Mesenchymal stem cell (in vitro differentiated cells and primary cell): Measurements from ENCODE around the gene KCNC1.

Source experiments
- DNase-seq: peaks from one replicate; pipeline ENCODE4 v3.0.0-alpha.2; 2013
- H2AFZ ChIP-seq: one replicate; pipeline ENCODE4 v1.6.1; 2013; ENCODE audit warnings: low read depth, mild to moderate bottlenecking, control low read depth, inconsistent platforms, low read length, moderate library complexity
- H2AK5ac ChIP-seq: 2 replicates; pipeline ENCODE4 v1.6.1; 2013; ENCODE audit warnings: low read length, moderate library complexity, mild to moderate bottlenecking, inconsistent platforms; ENCODE audit not compliant: severe bottlenecking
- H2BK120ac ChIP-seq: one replicate; pipeline ENCODE4 v1.6.1; 2013; ENCODE audit warnings: low read depth, mild to moderate bottlenecking, inconsistent platforms, low read length, moderate library complexity
- H2BK12ac ChIP-seq, 2 experiments: one replicate each; pipeline ENCODE4 v1.6.1; 2013; ENCODE audit warnings: inconsistent platforms in 2 of 2, low read length in 2 of 2, mild to moderate bottlenecking in 2 of 2, moderate library complexity in 2 of 2, control low read depth in 1 of 2
- H2BK15ac ChIP-seq: one replicate; pipeline ENCODE4 v1.6.1; 2013; ENCODE audit warnings: mild to moderate bottlenecking, low read depth, inconsistent platforms; ENCODE audit not compliant: poor library complexity, severe bottlenecking
- H2BK5ac ChIP-seq: 2 replicates; pipeline ENCODE4 v1.6.1; 2013; ENCODE audit warnings: low read depth, mild to moderate bottlenecking, low read length, control low read depth, inconsistent platforms; ENCODE audit not compliant: poor library complexity, severe bottlenecking
- H3K14ac ChIP-seq, 2 experiments: one replicate each; pipeline ENCODE4 v1.6.1; 2013; ENCODE audit warnings: inconsistent platforms in 2 of 2, low read length in 2 of 2, control low read depth in 1 of 2, mild to moderate bottlenecking in 1 of 2, moderate library complexity in 1 of 2
- H3K18ac ChIP-seq, 2 experiments: one replicate each; pipeline ENCODE4 v1.6.1; 2013; ENCODE audit warnings: inconsistent platforms in 2 of 2, low read length in 2 of 2, control low read depth in 1 of 2, low read depth in 1 of 2, mild to moderate bottlenecking in 1 of 2
- H3K23ac ChIP-seq, 2 experiments: one replicate each; pipeline ENCODE4 v1.6.1; 2013; ENCODE audit warnings: inconsistent platforms in 2 of 2, low read length in 2 of 2, mild to moderate bottlenecking in 2 of 2, moderate library complexity in 2 of 2, control low read depth in 1 of 2
- H3K27ac ChIP-seq: 2 replicates; pipeline ENCODE4 v1.5.1; 2013; ENCODE audit warnings: mild to moderate bottlenecking, moderate library complexity, low read length, control low read depth, inconsistent platforms; ENCODE audit not compliant: poor library complexity, severe bottlenecking
- H3K27me3 ChIP-seq, 2 experiments: 2 replicates each; pipeline versions ENCODE4 v1.6.1 to v1.7.0; 2013; ENCODE audit warnings: low read length in 2 of 2, mild to moderate bottlenecking in 2 of 2, moderate library complexity in 2 of 2, control low read depth in 1 of 2, inconsistent platforms in 1 of 2; ENCODE audit not compliant: control insufficient read depth in 1 of 2, insufficient read depth in 1 of 2
- H3K36me3 ChIP-seq, 2 experiments: 2 replicates each; pipeline versions ENCODE4 v1.6.1 to v1.7.0; 2013; ENCODE audit warnings: low read length in 2 of 2, control low read depth in 1 of 2, inconsistent platforms in 1 of 2, low read depth in 1 of 2, mild to moderate bottlenecking in 1 of 2; ENCODE audit not compliant: insufficient read depth in 2 of 2, control insufficient read depth in 1 of 2
- H3K4ac ChIP-seq, 2 experiments: one replicate each; pipeline ENCODE4 v1.6.1; 2013; ENCODE audit warnings: inconsistent platforms in 2 of 2, low read length in 2 of 2, mild to moderate bottlenecking in 2 of 2, moderate library complexity in 2 of 2, control low read depth in 1 of 2, low read depth in 1 of 2
- H3K4me1 ChIP-seq: 2 replicates; pipeline ENCODE4 v1.6.1; 2013; ENCODE audit warnings: low read depth, low read length, control low read depth; ENCODE audit not compliant: control insufficient read depth, insufficient read depth
- H3K4me2 ChIP-seq: 2 replicates; pipeline ENCODE4 v1.6.1; 2013; ENCODE audit warnings: low read length, mild to moderate bottlenecking, inconsistent platforms; ENCODE audit not compliant: poor library complexity, severe bottlenecking
- H3K4me3 ChIP-seq, 2 experiments: 2 replicates each; pipeline versions ENCODE4 v1.5.1 to v1.7.0; 2013; ENCODE audit warnings: low read length in 2 of 2, mild to moderate bottlenecking in 2 of 2, control low read depth in 1 of 2, low read depth in 1 of 2; ENCODE audit not compliant: insufficient read depth in 1 of 2
- H3K79me1 ChIP-seq: replicated peaks from 2 replicates; pipeline ENCODE4 v1.6.1; 2013; ENCODE audit warnings: mild to moderate bottlenecking, control low read depth, low read length, inconsistent platforms; ENCODE audit not compliant: poor library complexity, severe bottlenecking
- H3K9ac ChIP-seq: 2 replicates; pipeline ENCODE4 v1.7.0; 2013; ENCODE audit warnings: mild to moderate bottlenecking, low read length, moderate library complexity
- H3K9me3 ChIP-seq: 2 replicates; pipeline ENCODE4 v1.7.0; 2013; ENCODE audit warnings: mild to moderate bottlenecking, low read length; ENCODE audit not compliant: control insufficient read depth
- H4K8ac ChIP-seq: one replicate; pipeline ENCODE4 v1.6.1; 2013; ENCODE audit warnings: inconsistent platforms, mild to moderate bottlenecking, low read length, moderate library complexity
- H4K91ac ChIP-seq: one replicate; pipeline ENCODE4 v1.6.1; 2013; ENCODE audit warnings: mild to moderate bottlenecking, low read length, inconsistent platforms
- WGBS: methylation state at CpG from one replicate; pipeline ENCODE4 v1.1.7; 2013; ENCODE audit warnings: mixed read lengths; 5-methylcytosine and 5-hydroxymethylcytosine counted together

KCNC1 gene

DNA sequence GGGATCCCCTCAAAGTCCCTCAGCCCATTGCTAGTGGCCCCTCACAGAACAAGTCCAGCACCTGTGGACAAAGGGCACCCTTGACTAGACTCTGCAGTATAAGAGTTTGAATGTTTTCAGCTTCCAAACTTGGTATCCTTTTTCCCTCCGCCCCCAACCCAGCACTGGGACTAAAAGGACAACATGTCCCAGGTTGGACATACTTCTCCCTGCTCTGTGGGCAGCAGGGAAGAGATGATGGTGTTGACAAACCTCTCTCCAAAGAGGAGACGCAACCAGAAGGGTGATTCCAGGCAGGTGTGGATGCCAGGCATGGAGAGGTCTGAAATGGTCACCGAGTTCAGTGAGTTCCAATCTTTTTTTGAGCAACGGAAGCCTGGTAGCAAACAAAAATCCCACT lies 19.7 kb upstream of the KCNC1 start:
- H3K79me1 ChIP-seq, result no peaks in the 10 kb centered on the region
- no peak overlapping the region for H2BK15ac ChIP-seq
- no peak for DNase-seq
- no peak overlapping the region for H3K27ac ChIP-seq
- H3K4me3 ChIP-seq, result no peak overlapping the region
- no peak overlapping the region for H2AFZ ChIP-seq
- peaks cover 84 to 91% of the 10 kb centered on the region in 2 experiments for H3K27me3 ChIP-seq
- no peak overlapping the region for H3K14ac ChIP-seq
- no peak overlapping the region for H4K8ac ChIP-seq
- H2BK5ac ChIP-seq, result no peak overlapping the region
- no peak overlapping the region for H4K91ac ChIP-seq
- H3K4me1 ChIP-seq, result peaks cover 3% of the 10 kb centered on the region
- H3K36me3 ChIP-seq, result no peaks in the 10 kb centered on the region
- no peak overlapping the region for H3K18ac ChIP-seq
- no peak overlapping the region for H2BK12ac ChIP-seq
- no peaks in the 10 kb centered on the region for H3K9me3 ChIP-seq
- no peak overlapping the region for H3K4ac ChIP-seq
- WGBS, result 83% methylated on average over 4 of the region's 4 CpGs
- no peak overlapping the region for H2BK120ac ChIP-seq
- no peak overlapping the region for H2AK5ac ChIP-seq
- H3K9ac ChIP-seq, result no peak overlapping the region
- no peak overlapping the region for H3K4me2 ChIP-seq
- no peak overlapping the region for H3K23ac ChIP-seq

DNA sequence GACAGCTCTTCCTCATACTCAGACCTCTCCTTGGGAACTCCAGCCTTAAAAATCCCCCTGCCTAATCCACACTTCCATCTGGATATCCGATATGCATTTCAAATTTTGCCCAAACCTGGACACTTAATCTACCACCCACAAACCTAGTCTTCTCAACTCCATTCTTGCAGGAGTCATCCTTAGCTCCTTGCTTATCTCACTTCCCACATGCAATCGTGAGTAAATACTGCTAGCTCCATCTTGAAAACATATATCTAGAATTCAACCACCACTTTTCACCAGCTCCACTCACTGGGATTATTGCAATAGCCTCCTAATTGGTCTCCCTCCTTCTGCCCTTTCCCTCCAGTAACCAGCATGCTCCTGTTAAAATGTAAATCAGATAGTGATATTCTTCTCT lies 17.8 kb upstream of the KCNC1 start:
- no peak overlapping the region for H2BK120ac ChIP-seq
- H3K4me3 ChIP-seq, result no peak overlapping the region
- no peak overlapping the region for H3K9ac ChIP-seq
- H4K8ac ChIP-seq, result no peak overlapping the region
- DNase-seq, result no peak
- H2BK12ac ChIP-seq, result no peak overlapping the region
- no peak overlapping the region for H3K23ac ChIP-seq
- H2AK5ac ChIP-seq, result no peak overlapping the region
- no peaks in the 10 kb centered on the region for H3K9me3 ChIP-seq
- H2BK15ac ChIP-seq, result no peak overlapping the region
- H4K91ac ChIP-seq, result no peak overlapping the region
- H3K4ac ChIP-seq, result no peak overlapping the region
- WGBS, result 77% methylated on average over 2 of the region's 2 CpGs
- H3K18ac ChIP-seq, result no peak overlapping the region
- peaks cover 85 to 95% of the 10 kb centered on the region in 2 experiments for H3K27me3 ChIP-seq
- H3K27ac ChIP-seq, result no peak overlapping the region
- H3K4me2 ChIP-seq, result no peak overlapping the region
- H3K79me1 ChIP-seq, result no peaks in the 10 kb centered on the region
- no peaks in the 10 kb centered on the region for H3K36me3 ChIP-seq
- no peak overlapping the region for H2BK5ac ChIP-seq
- H3K4me1 ChIP-seq, result peaks cover 15% of the 10 kb centered on the region
- no peak overlapping the region for H2AFZ ChIP-seq
- H3K14ac ChIP-seq, result peak overlapping the region in 1 of 2 experiments; percentile 26

DNA sequence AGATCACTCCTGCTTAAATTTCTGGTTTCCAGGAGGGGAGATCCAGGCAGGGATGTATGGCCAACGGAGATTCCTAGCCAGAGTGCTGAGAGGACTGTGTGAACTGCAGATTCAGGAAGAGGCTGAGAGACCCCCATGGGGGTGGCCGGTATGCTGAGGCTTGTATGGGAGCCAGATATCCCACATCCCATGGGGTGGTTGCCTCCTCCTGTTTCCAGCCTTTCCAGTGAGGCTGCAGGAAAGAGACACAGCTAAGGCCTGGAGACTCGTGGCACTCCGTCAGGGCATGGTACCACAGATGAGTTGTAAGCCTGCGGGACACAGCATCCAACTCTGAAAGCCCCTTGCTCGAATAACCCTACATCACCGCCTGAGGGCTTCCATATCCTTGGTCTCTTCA lies 16.6 kb upstream of the KCNC1 start:
- Histone ChIP-seq H3K9ac (no peak overlapping the region), H2BK5ac (no peak overlapping the region), H4K91ac (no peak overlapping the region), H2BK120ac (no peak overlapping the region), H4K8ac (no peak overlapping the region), H3K4me3 (no peak overlapping the region), H3K18ac (no peak overlapping the region), H2AFZ (no peak overlapping the region), H2BK12ac (no peak overlapping the region), H3K79me1 (no peaks in the 10 kb centered on the region), H3K4ac (no peak overlapping the region), H3K9me3 (no peaks in the 10 kb centered on the region), H2AK5ac (no peak overlapping the region), H3K27ac (no peak overlapping the region), H3K14ac (no peak overlapping the region), H3K4me2 (no peak overlapping the region), H2BK15ac (no peak overlapping the region), H3K27me3 (peaks cover 90 to 95% of the 10 kb centered on the region in 2 experiments), H3K4me1 (peaks cover 15% of the 10 kb centered on the region), H3K23ac (no peak overlapping the region), H3K36me3 (no peaks in the 10 kb centered on the region)
- DNase-seq, result no peak
- 80% methylated on average over 7 of the region's 7 CpGs for WGBS

DNA sequence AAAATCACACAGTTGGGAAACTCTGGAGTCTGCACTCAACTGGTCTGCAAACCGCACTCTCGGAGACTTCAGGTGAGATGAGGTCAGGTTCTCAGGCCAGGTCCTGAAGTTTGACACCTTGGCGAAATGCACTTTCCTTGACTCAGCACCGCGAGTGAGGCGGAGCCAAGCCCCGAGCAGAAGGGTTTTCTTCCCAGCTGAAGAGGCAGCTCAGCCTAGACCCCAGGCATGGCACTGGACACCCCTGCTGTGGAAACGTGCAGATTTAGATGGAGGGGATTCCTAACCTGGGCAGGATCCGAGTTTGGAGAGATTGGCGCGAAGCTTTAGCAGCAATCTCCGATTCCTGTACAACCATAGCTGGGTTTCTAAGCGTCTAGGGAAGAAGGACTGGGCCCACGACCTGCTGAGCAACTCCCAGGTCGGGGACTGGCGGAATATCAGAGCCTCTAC lies 16.0 kb upstream of the KCNC1 start:
- Histone ChIP-seq H3K4me3 (no peak overlapping the region), H2AFZ (no peak overlapping the region), H3K36me3 (no peaks in the 10 kb centered on the region), H3K4ac (no peak overlapping the region), H2BK15ac (no peak overlapping the region), H3K14ac (no peak overlapping the region), H3K23ac (no peak overlapping the region), H3K27ac (no peak overlapping the region), H3K9ac (no peak overlapping the region), H3K79me1 (no peaks in the 10 kb centered on the region), H3K18ac (no peak overlapping the region), H2BK12ac (no peak overlapping the region), H3K4me1 (peaks cover 15% of the 10 kb centered on the region), H4K8ac (no peak overlapping the region), H3K4me2 (no peak overlapping the region), H4K91ac (no peak overlapping the region), H3K27me3 (peaks cover 95 to 96% of the 10 kb centered on the region in 2 experiments), H2BK120ac (no peak overlapping the region), H2BK5ac (no peak overlapping the region), H2AK5ac (no peak overlapping the region), H3K9me3 (no peaks in the 10 kb centered on the region)
- no peak for DNase-seq
- WGBS, result 19% methylated on average over 16 of the region's 16 CpGs
